GDM1 (cell line): ENCODE measurements around the gene ZNF48.

Experiments
- DNase-seq: peaks from one replicate; lab custom pipeline; 2025; lab: John Stamatoyannopoulos, UW

Gene ZNF48

DNA sequence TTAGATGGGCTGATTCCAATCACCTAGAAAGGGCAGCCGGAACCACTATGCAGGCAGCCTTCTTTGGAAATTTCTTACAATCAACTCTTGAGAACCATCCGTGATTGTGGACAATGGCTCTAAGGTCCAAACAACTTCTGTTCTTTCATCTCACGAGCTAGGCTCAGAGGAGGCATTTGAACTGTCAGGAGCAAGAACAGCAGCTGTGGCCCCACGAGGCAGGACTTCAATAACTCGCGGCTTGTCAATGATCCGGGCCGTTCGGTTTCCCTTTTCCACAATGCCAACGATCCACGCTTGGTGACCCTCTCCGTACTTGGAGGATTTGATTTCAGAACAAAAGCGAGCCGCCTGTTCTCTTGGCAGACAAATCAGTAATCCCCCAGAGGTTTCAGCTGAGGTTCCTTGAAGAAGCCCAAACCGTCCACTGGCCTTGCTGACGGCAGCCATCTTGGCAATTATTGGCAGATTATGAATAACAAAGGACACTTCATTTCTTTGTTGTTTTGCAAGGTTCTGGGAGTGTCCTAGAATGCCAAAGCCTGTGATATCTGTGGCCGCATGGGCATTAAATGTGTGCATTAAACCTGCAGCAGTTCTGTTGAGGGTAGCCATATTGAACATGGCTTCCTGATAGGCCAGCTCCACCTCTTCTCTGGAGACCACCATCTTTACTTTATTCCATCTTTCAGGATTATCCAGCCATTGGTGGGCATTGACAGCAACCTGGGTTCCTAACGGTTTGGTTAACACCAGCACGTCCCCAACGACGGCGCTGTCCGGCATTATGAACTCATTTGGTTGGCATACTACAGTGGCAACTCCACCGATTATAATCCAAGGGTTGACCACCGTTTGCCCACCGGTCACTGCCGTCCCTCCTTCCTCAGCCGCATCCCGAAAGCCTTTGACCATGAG is 49.3 kb downstream of the ZNF48 start:
- no peak for DNase-seq

- DNase-seq = no peak
These were observed 49.9 kb downstream of the ZNF48 start for GRCh38 chr16:30445149-30445407.

DNA sequence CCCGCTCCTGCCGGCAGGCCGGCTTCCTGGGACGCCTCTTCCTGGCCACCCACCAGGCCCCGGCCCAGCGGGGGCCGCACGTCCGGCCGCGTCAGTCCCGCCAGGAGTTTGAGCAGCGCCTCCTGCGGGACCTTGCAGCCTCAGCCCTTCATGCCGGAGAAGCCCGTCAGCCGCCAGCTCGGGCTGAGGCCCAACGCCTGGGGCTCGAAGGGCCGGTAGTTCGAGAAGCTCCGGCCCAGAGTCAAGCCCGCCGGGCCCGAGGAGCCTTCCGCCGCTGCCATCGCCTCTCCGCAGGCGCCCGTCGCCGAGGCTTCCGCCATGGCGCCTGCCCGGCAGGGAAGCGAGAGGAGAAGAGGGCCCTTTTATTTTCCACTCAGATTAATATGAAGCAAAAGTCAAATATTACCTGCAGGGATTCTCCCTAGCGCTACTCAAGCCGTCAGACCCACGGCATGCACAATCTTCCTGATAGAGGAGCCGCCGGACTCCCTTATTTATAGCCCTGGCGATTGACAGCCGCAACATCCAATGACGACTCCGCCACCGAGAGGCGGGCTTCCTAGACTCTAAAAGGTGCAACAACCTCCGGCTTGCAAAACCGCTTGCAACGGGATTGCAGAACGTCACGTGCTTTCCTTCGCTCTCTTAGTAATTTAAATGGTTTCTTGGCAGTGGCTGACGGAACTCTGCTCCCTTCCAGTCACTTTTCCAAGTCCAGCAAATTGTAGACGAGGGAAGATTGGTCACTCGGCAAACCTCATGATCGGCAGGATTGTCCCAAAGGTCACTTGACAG is 50.4 kb downstream of the ZNF48 start, which contains the start of gene SEPHS2:
TSS of gene SEPHS2 (minus strand) at position 467 of the 795 bp plus-strand sequence. CDS start at position 320, 147 bp downstream.
- peak; percentile 94 for DNase-seq

DNA sequence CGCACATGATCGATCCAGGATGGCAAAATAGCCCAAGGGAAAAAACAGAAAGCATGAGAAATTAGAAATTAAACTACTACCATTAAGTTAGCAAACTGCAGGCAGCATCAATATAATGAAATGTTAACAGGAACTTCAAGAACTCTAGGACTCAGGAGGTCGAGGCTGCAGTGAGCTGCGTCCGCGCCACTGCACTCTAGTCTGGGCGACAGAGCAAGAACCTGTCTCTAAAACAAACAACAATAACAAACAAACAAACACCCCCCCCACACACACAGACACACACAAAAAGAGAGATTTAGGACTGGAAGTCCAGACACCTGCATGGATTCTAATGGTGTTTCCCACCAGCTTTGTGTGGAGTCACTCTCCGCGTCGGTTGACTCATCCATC is 51.0 kb downstream of the ZNF48 start:
- no peak for DNase-seq

DNA sequence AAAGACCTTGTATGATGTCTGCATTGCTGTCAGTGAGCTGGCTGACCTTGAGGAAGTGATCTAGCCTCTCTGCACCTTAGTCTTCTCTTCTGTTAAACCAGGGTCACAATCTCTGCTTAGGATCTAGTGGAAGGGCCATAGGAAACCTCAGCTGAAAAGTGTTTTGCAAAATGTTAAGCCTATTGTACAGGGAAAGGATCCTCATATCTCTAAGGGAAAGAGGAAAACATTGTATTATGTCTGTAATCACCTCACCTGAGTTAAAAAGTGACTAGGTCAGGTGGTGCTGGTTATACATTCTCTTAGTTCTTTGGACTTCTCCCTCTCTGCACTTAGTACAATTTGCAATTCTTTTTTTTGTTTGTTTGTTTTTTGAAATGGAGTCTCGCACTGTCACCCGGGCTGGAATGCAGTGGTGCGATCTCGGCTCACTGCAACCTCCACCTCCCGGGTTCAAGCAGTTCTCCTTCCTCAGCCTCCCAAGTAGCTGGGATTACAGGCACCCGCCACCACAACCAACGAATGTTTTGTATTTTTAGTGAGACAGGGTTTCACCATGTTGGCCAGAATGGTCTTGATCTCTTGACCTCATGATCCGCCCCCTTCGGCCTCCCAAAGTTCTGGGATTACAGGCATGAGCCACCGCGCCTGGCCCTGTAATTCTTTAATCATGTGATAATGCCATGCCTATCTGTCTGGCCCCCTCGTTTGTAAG is 52.4 kb downstream of the ZNF48 start:
- DNase-seq = no peak

GRCh38 chr16:30449116-30449435 is 53.9 kb downstream of the ZNF48 start:
- no peak for DNase-seq
